IMR-90 (cell line): ENCODE data around the gene TTC28.

Experiments
- CEBPB ChIP-seq: IDR thresholded peaks from 2 replicates; pipeline ENCODE4 v1.6.1; 2012; ENCODE audit warnings: low read depth, low read length, improper control_type of control experiment
- MXI1 ChIP-seq: IDR thresholded peaks from 2 replicates; pipeline ENCODE4 v1.6.1; 2012; ENCODE audit warnings: low read depth, mild to moderate bottlenecking, low read length, moderate library complexity, borderline replicate concordance
- POLR2A ChIP-seq: IDR thresholded peaks from 2 replicates; pipeline ENCODE4 v1.6.1; 2012; ENCODE audit warnings: mild to moderate bottlenecking, low read depth, low read length
- RAD21 ChIP-seq: IDR thresholded peaks from 2 replicates; pipeline ENCODE4 v1.6.1; 2012; ENCODE audit warnings: low read length, improper control_type of control experiment
- RFX5 ChIP-seq: IDR thresholded peaks from 2 replicates; pipeline ENCODE4 v1.8.0; 2012; ENCODE audit warnings: low read depth, mild to moderate bottlenecking, low read length, moderate library complexity
- SMC3 ChIP-seq: fragments of 150-350 bp; IDR thresholded peaks from 2 replicates; pipeline ENCODE4 v1.6.1; 2016; ENCODE audit warnings: low read depth, mild to moderate bottlenecking, antibody characterized with exemption, low read length, moderate library complexity
- TF ChIP-seq, protein P1 (sequence below): conservative IDR thresholded peaks from 2 replicates; pipeline ENCODE4 v1.5.1; 2012; ENCODE audit warnings: mild to moderate bottlenecking, low read depth, low read length, improper control_type of control experiment

DNA sequence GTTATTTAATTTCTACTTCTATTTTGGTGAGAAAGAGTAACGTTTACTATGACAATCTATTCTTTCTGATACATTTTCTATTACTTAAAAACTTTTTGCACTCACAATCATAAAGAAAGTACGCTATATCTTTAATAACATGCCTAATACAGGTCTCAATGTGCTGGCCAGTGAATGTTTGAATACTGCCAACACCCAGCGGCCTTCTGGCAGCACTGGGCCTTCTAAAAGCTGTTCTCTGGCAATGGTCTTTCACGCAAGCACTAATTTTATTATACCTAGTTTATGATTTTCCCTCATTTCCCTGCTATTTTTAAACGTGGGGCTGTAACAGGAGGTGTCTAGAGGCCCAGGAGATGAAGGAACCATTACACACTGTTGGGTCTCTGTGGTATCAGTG, 410.8 kb downstream of the TTC28 start:
- TF ChIP-seq, protein P1, sequence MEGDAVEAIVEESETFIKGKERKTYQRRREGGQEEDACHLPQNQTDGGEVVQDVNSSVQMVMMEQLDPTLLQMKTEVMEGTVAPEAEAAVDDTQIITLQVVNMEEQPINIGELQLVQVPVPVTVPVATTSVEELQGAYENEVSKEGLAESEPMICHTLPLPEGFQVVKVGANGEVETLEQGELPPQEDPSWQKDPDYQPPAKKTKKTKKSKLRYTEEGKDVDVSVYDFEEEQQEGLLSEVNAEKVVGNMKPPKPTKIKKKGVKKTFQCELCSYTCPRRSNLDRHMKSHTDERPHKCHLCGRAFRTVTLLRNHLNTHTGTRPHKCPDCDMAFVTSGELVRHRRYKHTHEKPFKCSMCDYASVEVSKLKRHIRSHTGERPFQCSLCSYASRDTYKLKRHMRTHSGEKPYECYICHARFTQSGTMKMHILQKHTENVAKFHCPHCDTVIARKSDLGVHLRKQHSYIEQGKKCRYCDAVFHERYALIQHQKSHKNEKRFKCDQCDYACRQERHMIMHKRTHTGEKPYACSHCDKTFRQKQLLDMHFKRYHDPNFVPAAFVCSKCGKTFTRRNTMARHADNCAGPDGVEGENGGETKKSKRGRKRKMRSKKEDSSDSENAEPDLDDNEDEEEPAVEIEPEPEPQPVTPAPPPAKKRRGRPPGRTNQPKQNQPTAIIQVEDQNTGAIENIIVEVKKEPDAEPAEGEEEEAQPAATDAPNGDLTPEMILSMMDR, result no peak
- TF ChIP-seq POLR2A, result no peak
- TF ChIP-seq RFX5, result no peak
- TF ChIP-seq MXI1, result no peak
- no peak for TF ChIP-seq SMC3
- TF ChIP-seq RAD21, result no peak
- TF ChIP-seq CEBPB, result no peak
